Gastroesophageal sphincter (tissue), 4 donors: Measurements from ENCODE around the gene NCAPG. TPM values are rescaled to one million over a fixed set of nuclear protein-coding genes. Genes with fewer than 3 reads are reported as not detected.
A peak's percentile ranks its signal among the peaks of the same experiment; 100 is the strongest.

Experiments
- ATAC-seq: fragments of 150-250 bp; one replicate; pipeline ENCODE4 v1.9.1; 2016; ENCODE audit warnings: mild to moderate bottlenecking, moderate library complexity
- H3K27ac ChIP-seq, 4 donors: fragments of 200-600 bp; sonication (generic) in 3 of 4; 1 replicate in 3 of 4; 2 replicates in 1 of 4; pipeline ENCODE4 v1.5.1; 2016 to 2019
- H3K27me3 ChIP-seq: fragments of 200-600 bp; sonication (generic); one replicate; pipeline ENCODE4 v1.5.1; 2019
- H3K36me3 ChIP-seq, 2 donors: fragments of 200-600 bp; sonication (generic); one replicate each; pipeline ENCODE4 v1.5.1; 2019; ENCODE audit warnings: control low read depth in 1 of 2
- H3K4me1 ChIP-seq, 3 donors: fragments of 200-600 bp; sonication (generic); 1 replicate in 2 of 3; 2 replicates in 1 of 3; pipeline ENCODE4 v1.5.1; 2016 to 2019; ENCODE audit warnings: control low read depth in 2 of 3
- H3K4me3 ChIP-seq, 2 donors: fragments of 200-600 bp; sonication (generic); one replicate each; pipeline ENCODE4 v1.5.1; 2019; ENCODE audit warnings: mild to moderate bottlenecking in 1 of 2, moderate library complexity in 1 of 2
- H3K9me3 ChIP-seq, 3 donors: fragments of 200-600 bp; sonication (generic); one replicate each; pipeline ENCODE4 v1.5.1; 2017 to 2019; ENCODE audit warnings: control low read depth in 2 of 3
- CTCF ChIP-seq, 4 experiments: fragments of 200-600 bp in 2 of 4; fragments of 450-650 bp in 2 of 4; sonication (generic) in 1 of 4; IDR thresholded peaks; one replicate each; pipeline ENCODE4 v1.5.1; 2017 to 2019; ENCODE audit warnings: antibody characterized with exemption in 4 of 4, mild to moderate bottlenecking in 2 of 4, moderate library complexity in 2 of 4
- EP300 ChIP-seq: sonication (generic); formaldehyde crosslinking; IDR thresholded peaks from one replicate; pipeline ENCODE4 v1.6.1; 2017; ENCODE audit warnings: antibody characterized with exemption, mild to moderate bottlenecking
- POLR2A ChIP-seq, 2 donors: fragments of 450-650 bp; IDR thresholded peaks; one replicate each; pipeline ENCODE4 v1.6.1; 2017; ENCODE audit warnings: antibody characterized with exemption in 2 of 2, mild to moderate bottlenecking in 2 of 2, moderate library complexity in 1 of 2
- POLR2AphosphoS5 ChIP-seq: sonication (generic); formaldehyde crosslinking; IDR thresholded peaks from one replicate; pipeline ENCODE4 v1.6.1; 2017; ENCODE audit warnings: antibody characterized with exemption
- WGBS, 2 donors: methylation state at CpG; one replicate each; pipeline ENCODE4 v1.1.5; 2018; ENCODE audit warnings: low coverage in 1 of 2; 5-methylcytosine and 5-hydroxymethylcytosine counted together
- total RNA-seq, 4 donors: library from RNA; depleted of rRNA; stranded (reverse); fragments of >200 nt; gene quantifications; one replicate each; pipeline ENCODE4 v1.1.0, GENCODE V29; 2016

NCAPG gene
- total RNA-seq = 1 to 10 TPM in 2 of 4 donors, not detected in 2; 1.4 to 3.0 TPM

GRCh38 chr4:17810260-17811077, at the start of gene NCAPG, which contains the start of gene DCAF16:
NCAPG (plus strand) TSS chr4:17810979; CDS start chr4:17811078, 99 bp downstream.
DCAF16 (minus strand) TSS chr4:17810757; CDS start chr4:17804141, 6,616 bp downstream.
- Histone ChIP-seq H3K9me3 (no peaks in the 10 kb centered on the region), H3K27me3 (no peaks in the 10 kb centered on the region), H3K4me1 (peaks cover 6 to 53% (median 34%) of the 10 kb centered on the region in 3 donors), H3K27ac (peak within 1 kb of the TSS; percentile 89 to 98 (median 94)), H3K4me3 (peak within 1 kb of the TSS; percentile 76 to 89), H3K36me3 (no peaks in the 10 kb centered on the region)
- peak; percentile 82 to 90 for TF ChIP-seq POLR2A (IDR thresholded peaks at IDR 0.05)
- TF ChIP-seq CTCF (IDR thresholded peaks at IDR 0.05) = peak in 1 of 4 experiments; percentile 6
- TF ChIP-seq POLR2AphosphoS5 = peak; percentile 98
- TF ChIP-seq EP300 = no peak
- 0% methylated on average over 3 to 4 of the region's 69 CpGs for WGBS, 2 donors
- peak; percentile 100 for ATAC-seq

- no peak for ATAC-seq
- Histone ChIP-seq H3K27me3 (no peaks in the 10 kb centered on the region), H3K4me1 (no peaks in the 10 kb centered on the region), H3K36me3 (no peaks in the 10 kb centered on the region), H3K4me3 (no peak overlapping the region), H3K9me3 (no peaks in the 10 kb centered on the region), H3K27ac (no peak overlapping the region)
- WGBS, 2 donors = 17% methylated on average over 1 of the region's 1 CpG; no CpG with 5 or more reads in 1 of the 2 donors
- TF ChIP-seq EP300 (no peak), CTCF (IDR thresholded peaks at IDR 0.05) (no peak), POLR2AphosphoS5 (no peak), POLR2A (IDR thresholded peaks at IDR 0.05) (no peak)
Observed at GRCh38 chr4:17761062-17761461, 49.7 kb upstream of the NCAPG start.

- 83% methylated on average over 1 of the region's 1 CpG; no CpG with 5 or more reads in 1 of the 2 donors for WGBS, 2 donors
- Histone ChIP-seq H3K4me3 (no peak overlapping the region), H3K9me3 (peaks cover 0 to 8% (median 0%) of the 10 kb centered on the region in 3 donors), H3K27ac (no peak overlapping the region), H3K4me1 (no peaks in the 10 kb centered on the region), H3K36me3 (no peaks in the 10 kb centered on the region), H3K27me3 (no peaks in the 10 kb centered on the region)
- no peak for TF ChIP-seq POLR2A (IDR thresholded peaks at IDR 0.05)
- TF ChIP-seq CTCF (IDR thresholded peaks at IDR 0.05) = no peak
- no peak for TF ChIP-seq POLR2AphosphoS5
- no peak for TF ChIP-seq EP300
- no peak for ATAC-seq
Observed at GRCh38 chr4:17762726-17763125, 48.1 kb upstream of the NCAPG start.

- ATAC-seq = no peak
- TF ChIP-seq POLR2AphosphoS5 (no peak), CTCF (IDR thresholded peaks at IDR 0.05) (no peak), EP300 (no peak), POLR2A (IDR thresholded peaks at IDR 0.05) (no peak)
- Histone ChIP-seq H3K4me1 (no peaks in the 10 kb centered on the region), H3K9me3 (peaks cover 0 to 8% (median 0%) of the 10 kb centered on the region in 3 donors), H3K36me3 (no peaks in the 10 kb centered on the region), H3K27ac (no peak overlapping the region), H3K27me3 (no peaks in the 10 kb centered on the region), H3K4me3 (no peak overlapping the region)
- 69 to 87% methylated on average over 3 of the region's 3 CpGs for WGBS, 2 donors
Observed at GRCh38 chr4:17763416-17763815, 47.4 kb upstream of the NCAPG start.

GRCh38 chr4:17763931-17764330, 46.8 kb upstream of the NCAPG start:
- H3K27me3 ChIP-seq = no peaks in the 10 kb centered on the region
- no peak overlapping the region for H3K4me3 ChIP-seq
- ATAC-seq = no peak
- peaks cover 0 to 8% (median 0%) of the 10 kb centered on the region in 3 donors for H3K9me3 ChIP-seq
- no peaks in the 10 kb centered on the region for H3K36me3 ChIP-seq
- WGBS, 2 donors = 31 to 42% methylated on average over 4 of the region's 5 CpGs
- H3K4me1 ChIP-seq = no peaks in the 10 kb centered on the region
- no peak overlapping the region for H3K27ac ChIP-seq
- TF ChIP-seq POLR2A (IDR thresholded peaks at IDR 0.05) (no peak), POLR2AphosphoS5 (no peak), CTCF (IDR thresholded peaks at IDR 0.05) (no peak), EP300 (no peak)
